K562 treated with DMSO at 1 percent for 48 hours (cell line): ENCODE data around the gene CDHR1. TPM values are rescaled to one million over a fixed set of nuclear protein-coding genes. Genes with fewer than 3 reads are reported as not detected.

Source experiments
- total RNA-seq: library from RNA; unstranded; fragments of 300-600 nt; gene quantifications from 2 replicates; pipeline ENCODE4 v1.2.3, GENCODE V29; 2022; ENCODE audit warnings: low replicate concordance; ENCODE audit errors: extremely low read depth

CDHR1 gene
- not detected in 2 replicates for total RNA-seq

GRCh38 chr10:84194424-84195043 lies at the start of gene CDHR1:
Gene CDHR1, plus strand, starts transcription at chr10:84194537. Its CDS starts 224 bp downstream, at chr10:84194761.

GRCh38 chr10:84173501-84173929 lies 20.8 kb upstream of the CDHR1 start, which contains the start of gene GPR15LG:
Gene GPR15LG, plus strand, starts transcription at chr10:84173801. Its CDS starts 51 bp downstream, at chr10:84173852.

GRCh38 chr10:84225427-84226173 lies 31.3 kb downstream of the CDHR1 start, which contains the start of gene LRIT2:
Gene LRIT2, minus strand, starts transcription at chr10:84225544. Its CDS starts 24 bp downstream, at chr10:84225520.

GRCh38 chr10:84241185-84241790 lies 47.0 kb downstream of the CDHR1 start, which contains the start of gene LRIT1:
Gene LRIT1, minus strand, starts transcription at chr10:84241546. Its CDS starts 107 bp downstream, at chr10:84241439.

GRCh38 chr10:84244651-84245270 lies 50.4 kb downstream of the CDHR1 start, which contains the start of gene RGR:
Gene RGR, plus strand, starts transcription at chr10:84245053. Its CDS starts 38 bp downstream, at chr10:84245091.

Other genes starting within 250 kb of the CDHR1 start
- gene GHITM, start 55.0 kb upstream of the CDHR1 start, total RNA-seq: 248 TPM in 1 of 2 replicates, not detected in the other
- gene GPR15LG, start 20.7 kb upstream of the CDHR1 start, total RNA-seq: not detected in 2 replicates
- gene LRIT2, start 31.0 kb downstream of the CDHR1 start, total RNA-seq: not detected in 2 replicates
- gene LRIT1, start 47.0 kb downstream of the CDHR1 start, total RNA-seq: not detected in 2 replicates
- not detected in 2 replicates for gene RGR, start 50.5 kb downstream of the CDHR1 start, total RNA-seq
- gene CCSER2, start 134.1 kb downstream of the CDHR1 start, total RNA-seq: not detected in 2 replicates